ENCODE measurements around the gene MCM6. TPM values are rescaled to one million over a fixed set of nuclear protein-coding genes. Genes with fewer than 3 reads are reported as not detected.

The MCM6 gene
- 10 to 100 TPM in 3 of 4 donors, 1 to 10 TPM in 1; 9.5 to 54.2 (median 24.0) TPM for polyA plus RNA-seq
- long read RNA-seq, donor 1 = 0 reads
- long read RNA-seq, donor 2, partial matches to known transcripts = 0 of 2 reads
- long read RNA-seq, donor 2, other reads (novel, unspliced or antisense) = 0 of 2 reads
- long read RNA-seq, donor 3, partial matches to known transcripts = 5 of 8 reads
- long read RNA-seq, donor 3, other reads (novel, unspliced or antisense) = 0 of 8 reads
- long read RNA-seq, donor 4 = 0 reads
- long read RNA-seq, donor 5, partial matches to known transcripts = 0 of 1 reads
- long read RNA-seq, donor 5, other reads (novel, unspliced or antisense) = 0 of 1 reads
- long read RNA-seq, donor 6, partial matches to known transcripts = 0 of 2 reads
- long read RNA-seq, donor 6, other reads (novel, unspliced or antisense) = 0 of 2 reads
- long read RNA-seq, donor 7 = 0 reads
- long read RNA-seq, donor 8 = 0 reads
- long read RNA-seq, donor 9 = 0 reads
- long read RNA-seq, donor 10 = 0 reads

GRCh38 chr2:135876066-135876711 is at the start of gene MCM6:
Gene MCM6 (minus strand): TSS chr2:135876443. CDS start chr2:135876365, 78 bp downstream.
- peak within 1 kb of the TSS; percentile 38 to 92 (median 71) for H3K27ac ChIP-seq (ENCODE audit: low read depth in 1 of 3, low read length in 2 of 3)

DNA sequence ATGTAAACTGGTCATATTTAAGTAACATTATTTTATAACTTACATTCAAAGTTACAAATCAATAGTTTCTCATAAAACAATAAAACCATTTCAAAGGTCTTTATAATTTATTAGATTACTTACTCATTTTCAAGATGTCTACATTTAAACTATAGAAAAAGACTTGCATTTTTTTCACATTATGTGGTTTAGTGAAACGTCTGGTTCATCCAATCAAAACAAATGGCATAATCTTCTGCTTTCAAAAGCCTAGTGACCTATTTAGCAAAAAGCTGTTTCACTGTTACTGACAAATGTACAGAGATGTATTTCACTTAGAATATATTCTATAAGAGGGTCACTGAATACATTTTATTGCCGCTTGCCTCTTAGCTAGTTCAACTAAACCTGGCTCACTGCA is 49.3 kb upstream of the MCM6 start:
- 66 to 70% (median 67%) methylated on average over 2 of the region's 2 CpGs for WGBS, 3 donors
- FAIRE-seq = peak; percentile 91
- DNase-seq = no peak

More at GRCh38 chr2:135876066-135876711, at the start of gene MCM6:
- 0 to 1% (median 0%) methylated on average over 57 to 71 of the region's 71 CpGs for WGBS, 3 donors
- Histone ChIP-seq H3K4me3 (ENCODE audit: low read depth in 1 of 3, low read length in 3 of 3) (peak within 1 kb of the TSS; percentile 72 to 82 (median 75)), H3K36me3 (ENCODE audit: control insufficient read depth in 3 of 3, insufficient read depth in 2 of 3, low read depth in 1 of 3, low read length in 3 of 3) (peaks cover 0 to 4% (median 2%) of the 10 kb centered on the region in 3 donors), H3K27me3 (ENCODE audit: control insufficient read depth in 3 of 3, insufficient read depth in 3 of 3, low read length in 3 of 3) (no peaks in the 10 kb centered on the region), H3K9me3 (ENCODE audit: control insufficient read depth in 2 of 2, insufficient read depth in 1 of 2, low read depth in 1 of 2, low read length in 1 of 2) (no peaks in the 10 kb centered on the region), H3K4me1 (ENCODE audit: control insufficient read depth in 3 of 3, insufficient read depth in 2 of 3, low read depth in 1 of 3, low read length in 2 of 3) (peaks cover 0 to 3% (median 2%) of the 10 kb centered on the region in 3 donors)
- no peak for FAIRE-seq
- peak; percentile 99 to 100 for DNase-seq

DNA sequence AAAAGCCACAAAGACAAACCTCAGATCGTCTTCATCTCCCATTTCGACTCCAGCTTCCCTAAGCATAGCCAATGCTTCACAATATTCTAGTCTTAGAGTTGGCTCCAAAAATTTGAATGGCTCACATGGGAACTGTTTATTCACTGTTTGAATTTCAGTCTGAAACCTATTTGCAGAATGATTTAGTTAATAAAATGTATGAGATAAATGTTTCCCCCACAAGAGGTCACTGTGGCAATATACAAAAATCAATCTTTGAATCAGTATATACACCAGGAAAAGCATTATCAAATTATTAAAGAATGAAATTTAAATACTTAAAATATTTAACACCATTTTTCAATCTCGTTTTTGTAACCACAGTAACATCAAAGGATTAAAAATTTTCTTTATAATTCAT is 40.0 kb upstream of the MCM6 start:
- FAIRE-seq (peak; percentile 67), DNase-seq (peak; percentile 46 to 49)
- no peak overlapping the region for H3K4me3 ChIP-seq (ENCODE audit: low read depth in 1 of 3, low read length in 3 of 3)
- no peaks in the 10 kb centered on the region for H3K27me3 ChIP-seq (ENCODE audit: control insufficient read depth in 3 of 3, insufficient read depth in 3 of 3, low read length in 3 of 3)
- H3K4me1 ChIP-seq (ENCODE audit: control insufficient read depth in 3 of 3, insufficient read depth in 2 of 3, low read depth in 1 of 3, low read length in 2 of 3) = no peaks in the 10 kb centered on the region
- no peak overlapping the region for H3K27ac ChIP-seq (ENCODE audit: low read depth in 1 of 3, low read length in 2 of 3)
- H3K9me3 ChIP-seq (ENCODE audit: control insufficient read depth in 2 of 2, insufficient read depth in 1 of 2, low read depth in 1 of 2, low read length in 1 of 2) = no peaks in the 10 kb centered on the region
- H3K36me3 ChIP-seq (ENCODE audit: control insufficient read depth in 3 of 3, insufficient read depth in 2 of 3, low read depth in 1 of 3, low read length in 3 of 3) = peaks cover 4 to 7% (median 7%) of the 10 kb centered on the region in 3 donors
- WGBS, 3 donors = 48 to 65% (median 62%) methylated on average over 3 of the region's 3 CpGs

More for the DNA sequence above, 49.3 kb upstream of the MCM6 start:
- Histone ChIP-seq H3K36me3 (ENCODE audit: control insufficient read depth in 3 of 3, insufficient read depth in 2 of 3, low read depth in 1 of 3, low read length in 3 of 3) (peaks cover under 1 to 14% (median 1%) of the 10 kb centered on the region in 3 donors), H3K9me3 (ENCODE audit: control insufficient read depth in 2 of 2, insufficient read depth in 1 of 2, low read depth in 1 of 2, low read length in 1 of 2) (no peaks in the 10 kb centered on the region), H3K4me1 (ENCODE audit: control insufficient read depth in 3 of 3, insufficient read depth in 2 of 3, low read depth in 1 of 3, low read length in 2 of 3) (no peaks in the 10 kb centered on the region), H3K27me3 (ENCODE audit: control insufficient read depth in 3 of 3, insufficient read depth in 3 of 3, low read length in 3 of 3) (no peaks in the 10 kb centered on the region), H3K4me3 (ENCODE audit: low read depth in 1 of 3, low read length in 3 of 3) (no peak overlapping the region), H3K27ac (ENCODE audit: low read depth in 1 of 3, low read length in 2 of 3) (no peak overlapping the region)

DNA sequence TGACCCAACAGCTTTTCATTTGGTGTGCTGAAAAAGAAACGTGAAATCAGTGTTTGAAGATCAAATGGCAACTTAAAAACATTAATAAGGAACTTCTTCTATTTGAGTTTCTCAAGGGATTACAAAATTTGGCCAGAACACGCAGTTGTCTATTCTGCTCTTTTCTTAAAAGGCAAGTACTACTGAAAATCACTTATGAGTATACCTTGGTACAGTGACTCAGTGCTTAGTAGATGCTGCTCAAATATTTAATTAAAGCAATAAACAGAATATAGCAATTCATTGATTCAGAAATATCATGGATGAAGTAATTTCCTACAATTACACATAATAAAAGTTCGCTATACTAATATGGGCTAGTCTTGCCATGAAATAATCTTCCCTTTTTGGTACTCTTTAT is 38.2 kb upstream of the MCM6 start:
- FAIRE-seq (no peak), DNase-seq (no peak)
- H3K4me3 ChIP-seq (ENCODE audit: low read depth in 1 of 3, low read length in 3 of 3) = no peak overlapping the region
- H3K27me3 ChIP-seq (ENCODE audit: control insufficient read depth in 3 of 3, insufficient read depth in 3 of 3, low read length in 3 of 3) = no peaks in the 10 kb centered on the region
- H3K36me3 ChIP-seq (ENCODE audit: control insufficient read depth in 3 of 3, insufficient read depth in 2 of 3, low read depth in 1 of 3, low read length in 3 of 3) = peaks cover 2 to 7% (median 5%) of the 10 kb centered on the region in 3 donors
- no peaks in the 10 kb centered on the region for H3K9me3 ChIP-seq (ENCODE audit: control insufficient read depth in 2 of 2, insufficient read depth in 1 of 2, low read depth in 1 of 2, low read length in 1 of 2)
- H3K4me1 ChIP-seq (ENCODE audit: control insufficient read depth in 3 of 3, insufficient read depth in 2 of 3, low read depth in 1 of 3, low read length in 2 of 3) = no peaks in the 10 kb centered on the region
- H3K27ac ChIP-seq (ENCODE audit: low read depth in 1 of 3, low read length in 2 of 3) = no peak overlapping the region
- WGBS, 3 donors = 80 to 89% (median 82%) methylated on average over 3 of the region's 3 CpGs

DNA sequence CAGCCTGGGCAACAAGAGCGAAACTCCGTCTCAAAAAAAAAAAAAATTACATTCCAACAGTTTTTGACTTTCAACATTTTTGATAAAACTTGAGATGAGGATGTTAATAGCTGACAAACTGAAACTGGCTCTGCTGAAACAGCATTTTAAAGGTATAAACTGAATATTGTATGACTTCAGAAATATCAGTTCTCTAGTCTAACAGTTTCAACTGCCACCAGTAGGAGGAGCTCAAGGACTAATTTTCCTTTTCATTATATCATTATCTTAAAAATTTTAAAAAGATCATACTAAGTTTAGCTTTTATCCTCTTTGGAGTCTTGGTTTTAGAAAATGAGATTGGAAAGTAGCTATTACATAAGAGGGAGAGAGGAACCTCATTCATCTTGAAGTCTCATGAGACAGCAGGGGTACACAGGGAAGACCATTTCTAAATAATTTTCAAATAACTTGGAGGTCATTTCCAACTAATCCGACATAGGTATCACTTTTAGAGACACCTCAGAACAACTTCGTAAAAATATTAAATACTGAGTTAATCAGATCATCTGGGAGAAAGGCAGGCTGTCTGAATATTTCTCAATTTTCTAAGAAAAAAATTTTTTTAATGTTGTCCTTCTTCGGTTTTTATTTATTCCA is 37.6 kb upstream of the MCM6 start:
- Histone ChIP-seq H3K4me1 (ENCODE audit: control insufficient read depth in 3 of 3, insufficient read depth in 2 of 3, low read depth in 1 of 3, low read length in 2 of 3) (no peaks in the 10 kb centered on the region), H3K36me3 (ENCODE audit: control insufficient read depth in 3 of 3, insufficient read depth in 2 of 3, low read depth in 1 of 3, low read length in 3 of 3) (peaks cover 2 to 7% (median 5%) of the 10 kb centered on the region in 3 donors), H3K27ac (ENCODE audit: low read depth in 1 of 3, low read length in 2 of 3) (no peak overlapping the region), H3K27me3 (ENCODE audit: control insufficient read depth in 3 of 3, insufficient read depth in 3 of 3, low read length in 3 of 3) (no peaks in the 10 kb centered on the region), H3K4me3 (ENCODE audit: low read depth in 1 of 3, low read length in 3 of 3) (no peak overlapping the region), H3K9me3 (ENCODE audit: control insufficient read depth in 2 of 2, insufficient read depth in 1 of 2, low read depth in 1 of 2, low read length in 1 of 2) (no peaks in the 10 kb centered on the region)
- DNase-seq (peak; percentile 55 to 62), FAIRE-seq (no peak)
- WGBS, 3 donors = 82 to 86% (median 83%) methylated on average over 5 of the region's 5 CpGs

DNA sequence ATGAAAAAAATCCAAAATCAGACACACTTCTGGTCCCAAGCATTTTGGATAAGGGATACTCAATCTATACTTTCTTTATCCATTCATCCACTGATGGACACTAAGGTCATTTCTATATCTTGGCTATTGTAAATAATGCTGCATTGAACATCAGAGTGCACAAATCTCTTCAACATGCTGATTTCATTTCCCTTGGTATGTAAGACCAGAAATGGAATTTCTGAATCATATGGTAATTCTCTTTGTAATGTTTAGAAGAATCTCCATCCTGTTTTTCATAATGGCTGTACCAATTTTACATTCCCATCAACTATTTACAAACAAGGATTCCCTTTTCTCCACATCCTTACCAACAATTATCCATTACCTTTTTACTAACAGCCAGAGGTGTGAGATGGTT is 33.7 kb upstream of the MCM6 start:
- Histone ChIP-seq H3K36me3 (ENCODE audit: control insufficient read depth in 3 of 3, insufficient read depth in 2 of 3, low read depth in 1 of 3, low read length in 3 of 3) (peaks cover 2 to 7% (median 4%) of the 10 kb centered on the region in 3 donors), H3K4me1 (ENCODE audit: control insufficient read depth in 3 of 3, insufficient read depth in 2 of 3, low read depth in 1 of 3, low read length in 2 of 3) (no peaks in the 10 kb centered on the region), H3K27me3 (ENCODE audit: control insufficient read depth in 3 of 3, insufficient read depth in 3 of 3, low read length in 3 of 3) (no peaks in the 10 kb centered on the region), H3K9me3 (ENCODE audit: control insufficient read depth in 2 of 2, insufficient read depth in 1 of 2, low read depth in 1 of 2, low read length in 1 of 2) (no peaks in the 10 kb centered on the region), H3K4me3 (ENCODE audit: low read depth in 1 of 3, low read length in 3 of 3) (no peak overlapping the region), H3K27ac (ENCODE audit: low read depth in 1 of 3, low read length in 2 of 3) (no peak overlapping the region)
- no peak for DNase-seq
- FAIRE-seq = no peak

- Histone ChIP-seq H3K27me3 (ENCODE audit: control insufficient read depth in 3 of 3, insufficient read depth in 3 of 3, low read length in 3 of 3) (no peaks in the 10 kb centered on the region), H3K9me3 (ENCODE audit: control insufficient read depth in 2 of 2, insufficient read depth in 1 of 2, low read depth in 1 of 2, low read length in 1 of 2) (no peaks in the 10 kb centered on the region), H3K27ac (ENCODE audit: low read depth in 1 of 3, low read length in 2 of 3) (no peak overlapping the region), H3K4me3 (ENCODE audit: low read depth in 1 of 3, low read length in 3 of 3) (no peak overlapping the region), H3K4me1 (ENCODE audit: control insufficient read depth in 3 of 3, insufficient read depth in 2 of 3, low read depth in 1 of 3, low read length in 2 of 3) (no peaks in the 10 kb centered on the region), H3K36me3 (ENCODE audit: control insufficient read depth in 3 of 3, insufficient read depth in 2 of 3, low read depth in 1 of 3, low read length in 3 of 3) (peaks cover 0 to 8% (median 2%) of the 10 kb centered on the region in 3 donors)
- DNase-seq (no peak), FAIRE-seq (no peak)
These were observed 29.4 kb upstream of the MCM6 start for GRCh38 chr2:135905679-135906078.

- H3K27ac ChIP-seq (ENCODE audit: low read depth in 1 of 3, low read length in 2 of 3) = no peak overlapping the region
- no peak for FAIRE-seq
- peaks cover 0 to 8% (median 2%) of the 10 kb centered on the region in 3 donors for H3K36me3 ChIP-seq (ENCODE audit: control insufficient read depth in 3 of 3, insufficient read depth in 2 of 3, low read depth in 1 of 3, low read length in 3 of 3)
- WGBS, 3 donors = 93 to 97% (median 95%) methylated on average over 4 of the region's 4 CpGs
- no peaks in the 10 kb centered on the region for H3K4me1 ChIP-seq (ENCODE audit: control insufficient read depth in 3 of 3, insufficient read depth in 2 of 3, low read depth in 1 of 3, low read length in 2 of 3)
- no peak overlapping the region for H3K4me3 ChIP-seq (ENCODE audit: low read depth in 1 of 3, low read length in 3 of 3)
- H3K27me3 ChIP-seq (ENCODE audit: control insufficient read depth in 3 of 3, insufficient read depth in 3 of 3, low read length in 3 of 3) = no peaks in the 10 kb centered on the region
- no peaks in the 10 kb centered on the region for H3K9me3 ChIP-seq (ENCODE audit: control insufficient read depth in 2 of 2, insufficient read depth in 1 of 2, low read depth in 1 of 2, low read length in 1 of 2)
- DNase-seq = peak in 1 of 2 donors; percentile 4
These were observed 28.2 kb upstream of the MCM6 start for GRCh38 chr2:135904341-135904989.
